WI38 (cell line): ENCODE measurements around the gene KRT78.

Source experiments
- H3K4me3 ChIP-seq: 2 replicates; pipeline ENCODE4 v1.5.1; 2011; ENCODE audit warnings: low read depth, mild to moderate bottlenecking, control low read depth, low read length
- TF ChIP-seq, protein P1 (sequence below): IDR thresholded peaks from 2 replicates; pipeline ENCODE4 v1.5.1; 2012; ENCODE audit warnings: low read depth, mild to moderate bottlenecking, control low read depth, low read length

Gene KRT78

DNA sequence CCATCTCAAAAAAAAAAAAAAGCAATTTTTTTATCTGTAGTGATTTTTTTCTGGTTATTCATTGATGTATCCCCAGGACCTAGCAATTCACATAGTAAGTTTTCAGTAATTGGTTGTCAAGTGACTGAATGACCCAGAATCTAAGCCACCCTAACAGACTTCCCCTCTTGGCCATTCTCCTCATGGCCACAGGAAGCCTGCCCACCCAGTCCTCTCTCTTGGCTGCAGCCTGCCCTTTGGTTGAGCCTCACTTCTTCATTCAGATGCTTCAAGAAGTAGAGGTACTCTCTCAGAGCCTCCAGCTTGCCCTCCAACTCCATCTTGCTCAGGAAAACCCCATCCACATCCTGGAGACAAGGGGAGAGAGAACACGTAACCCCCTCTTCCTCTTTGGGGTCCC is 2.8 kb downstream of the KRT78 start:
- no peak overlapping the region for H3K4me3 ChIP-seq
- TF ChIP-seq, protein P1, sequence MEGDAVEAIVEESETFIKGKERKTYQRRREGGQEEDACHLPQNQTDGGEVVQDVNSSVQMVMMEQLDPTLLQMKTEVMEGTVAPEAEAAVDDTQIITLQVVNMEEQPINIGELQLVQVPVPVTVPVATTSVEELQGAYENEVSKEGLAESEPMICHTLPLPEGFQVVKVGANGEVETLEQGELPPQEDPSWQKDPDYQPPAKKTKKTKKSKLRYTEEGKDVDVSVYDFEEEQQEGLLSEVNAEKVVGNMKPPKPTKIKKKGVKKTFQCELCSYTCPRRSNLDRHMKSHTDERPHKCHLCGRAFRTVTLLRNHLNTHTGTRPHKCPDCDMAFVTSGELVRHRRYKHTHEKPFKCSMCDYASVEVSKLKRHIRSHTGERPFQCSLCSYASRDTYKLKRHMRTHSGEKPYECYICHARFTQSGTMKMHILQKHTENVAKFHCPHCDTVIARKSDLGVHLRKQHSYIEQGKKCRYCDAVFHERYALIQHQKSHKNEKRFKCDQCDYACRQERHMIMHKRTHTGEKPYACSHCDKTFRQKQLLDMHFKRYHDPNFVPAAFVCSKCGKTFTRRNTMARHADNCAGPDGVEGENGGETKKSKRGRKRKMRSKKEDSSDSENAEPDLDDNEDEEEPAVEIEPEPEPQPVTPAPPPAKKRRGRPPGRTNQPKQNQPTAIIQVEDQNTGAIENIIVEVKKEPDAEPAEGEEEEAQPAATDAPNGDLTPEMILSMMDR = no peak

GRCh38 chr12:52844386-52844785 is 4.4 kb downstream of the KRT78 start:
- TF ChIP-seq, protein P1 = no peak
- no peak overlapping the region for H3K4me3 ChIP-seq

DNA sequence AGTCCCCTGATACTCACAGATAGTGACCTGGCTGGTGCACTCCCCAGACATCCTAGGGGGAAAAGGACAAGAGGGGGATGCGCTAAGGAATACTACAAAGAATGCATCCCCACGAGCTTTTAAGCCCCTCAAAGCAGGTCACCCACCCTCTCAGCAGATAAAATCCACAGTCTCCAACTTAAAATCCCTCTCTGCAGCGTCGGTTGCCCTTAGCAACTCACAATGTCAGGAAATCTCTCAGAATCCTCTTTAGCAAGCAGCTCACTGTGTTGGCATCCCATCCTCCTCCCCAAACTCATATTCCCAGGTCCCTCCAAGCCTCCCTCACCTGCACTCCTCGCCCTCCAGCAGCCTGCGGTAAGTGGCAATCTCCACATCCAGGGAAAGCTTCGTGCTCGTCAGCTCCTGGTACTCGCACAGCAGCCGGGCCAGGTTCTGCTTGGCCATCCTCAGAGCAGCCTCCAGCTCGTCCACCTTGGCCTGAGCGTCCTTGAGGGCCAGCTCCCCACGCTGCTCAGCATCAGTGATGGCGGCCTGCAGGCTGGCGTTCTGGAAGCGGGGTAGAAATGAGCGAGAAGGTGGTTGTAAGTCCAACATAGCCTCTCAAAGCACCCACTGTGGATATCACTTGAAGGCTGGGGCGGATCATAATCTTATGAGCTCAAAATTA is 9.2 kb downstream of the KRT78 start:
- H3K4me3 ChIP-seq = no peak overlapping the region
- TF ChIP-seq, protein P1 = no peak

- TF ChIP-seq, protein P1 = no peak
- no peak overlapping the region for H3K4me3 ChIP-seq
Measured at GRCh38 chr12:52838609-52839435, 10.0 kb downstream of the KRT78 start.

- TF ChIP-seq, protein P1 = no peak
- no peak overlapping the region for H3K4me3 ChIP-seq
Measured at GRCh38 chr12:52837781-52838608, 10.8 kb downstream of the KRT78 start.

DNA sequence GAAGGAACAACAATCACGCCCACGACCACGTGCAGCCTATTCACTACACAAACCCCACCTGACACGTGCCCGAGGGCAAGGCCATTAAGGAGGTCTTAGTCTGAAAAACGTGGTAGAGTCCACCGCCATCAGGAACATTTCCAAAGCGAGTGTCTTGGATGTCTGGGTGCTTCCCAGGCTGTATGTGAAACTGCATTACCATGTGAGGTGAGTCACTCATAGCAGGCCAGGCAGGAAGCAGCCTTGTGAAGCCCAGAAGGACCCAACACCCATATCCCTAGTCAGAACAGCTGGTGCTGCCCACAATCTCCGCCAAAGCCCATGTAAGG is 11.4 kb downstream of the KRT78 start:
- no peak overlapping the region for H3K4me3 ChIP-seq
- TF ChIP-seq, protein P1 = no peak
